HL-60/S4 treated with phorbol 12-myristate 13-acetate at 8.2 ng/mL for 4 days and 3 days (cell line): Measurements from ENCODE around the gene SLC25A51.

Experiments
- in situ Hi-C: fragments of 300-500 bp; cut with MboI; formaldehyde crosslinking; loops from 2 replicates; pipeline ENCODE4 v1.15.0; 2022; ENCODE audit warnings: low sequenced_read_pairs

Gene SLC25A51

GRCh38 chr9:37938121-37938891 is 34.4 kb upstream of the SLC25A51 start:
- in situ Hi-C loops: no loop called here

GRCh38 chr9:37937366-37937765 is 33.4 kb upstream of the SLC25A51 start:
- in situ Hi-C loops: no loop called here

- in situ Hi-C loops: no loop called here
Observed at GRCh38 chr9:37936965-37937364, 33.0 kb upstream of the SLC25A51 start.

- in situ Hi-C loops: no loop called here
Observed at GRCh38 chr9:37936376-37936775, 32.4 kb upstream of the SLC25A51 start.

GRCh38 chr9:37935096-37935495 is 31.2 kb upstream of the SLC25A51 start:
- in situ Hi-C loops: no loop called here

- in situ Hi-C loops: no loop called here
Observed at GRCh38 chr9:37931592-37931991, 27.7 kb upstream of the SLC25A51 start.

- in situ Hi-C loops: loop anchor here (10.0 kb wide), 1 partner anchor 145 kb away; no protein-coding TSS in a partner anchor
Observed at GRCh38 chr9:37929441-37929895, 25.5 kb upstream of the SLC25A51 start.

GRCh38 chr9:37928552-37929430 is 24.9 kb upstream of the SLC25A51 start:
- in situ Hi-C loops: loop anchor here (10.0 kb wide), 1 partner anchor 146 kb away; no protein-coding TSS in a partner anchor

- in situ Hi-C loops: loop anchor here (10.0 kb wide), 1 partner anchor 147 kb away; no protein-coding TSS in a partner anchor
Observed at GRCh38 chr9:37927601-37928551, 23.9 kb upstream of the SLC25A51 start.

GRCh38 chr9:37927132-37927531 is 23.2 kb upstream of the SLC25A51 start:
- in situ Hi-C loops: loop anchor here (10.0 kb wide), 1 partner anchor 148 kb away; no protein-coding TSS in a partner anchor

GRCh38 chr9:37926737-37927118 is 22.8 kb upstream of the SLC25A51 start:
- in situ Hi-C loops: loop anchor here (10.0 kb wide), 1 partner anchor 148 kb away; no protein-coding TSS in a partner anchor

- in situ Hi-C loops: loop anchor here (10.0 kb wide), 1 partner anchor 149 kb away; no protein-coding TSS in a partner anchor
Observed at GRCh38 chr9:37925786-37926736, 22.1 kb upstream of the SLC25A51 start.

GRCh38 chr9:37925006-37925405 is 21.1 kb upstream of the SLC25A51 start:
- in situ Hi-C loops: loop anchor here (10.0 kb wide), 1 partner anchor 150 kb away; no protein-coding TSS in a partner anchor

- in situ Hi-C loops: loop anchor here (10.0 kb wide), 1 partner anchor 150 kb away; no protein-coding TSS in a partner anchor
Observed at GRCh38 chr9:37924538-37924937, 20.6 kb upstream of the SLC25A51 start.

GRCh38 chr9:37923796-37924427 is 20.0 kb upstream of the SLC25A51 start:
- in situ Hi-C loops: loop anchor here (10.0 kb wide), 1 partner anchor 151 kb away; no protein-coding TSS in a partner anchor

GRCh38 chr9:37923118-37923795 is 19.3 kb upstream of the SLC25A51 start:
- in situ Hi-C loops: loop anchor here (10.0 kb wide), 1 partner anchor 152 kb away; no protein-coding TSS in a partner anchor

- in situ Hi-C loops: loop anchor here (10.0 kb wide), 1 partner anchor 152 kb away; no protein-coding TSS in a partner anchor
Observed at GRCh38 chr9:37922363-37923117, 18.6 kb upstream of the SLC25A51 start.
